ENCODE measurements around the gene PPIL4. TPM values are rescaled to one million over a fixed set of nuclear protein-coding genes. Genes with fewer than 3 reads are reported as not detected.

PPIL4 gene
- total and polyA plus RNA-seq, 2 of the 13 experiments (the other 11 are each of a cell fraction or from before 2014, with no cell fraction given), result 5.5 to 46.0 TPM

GRCh38 chr6:149566410-149567193 is 20.8 kb upstream of the PPIL4 start (continued):
- TF ChIP-seq, protein P1, sequence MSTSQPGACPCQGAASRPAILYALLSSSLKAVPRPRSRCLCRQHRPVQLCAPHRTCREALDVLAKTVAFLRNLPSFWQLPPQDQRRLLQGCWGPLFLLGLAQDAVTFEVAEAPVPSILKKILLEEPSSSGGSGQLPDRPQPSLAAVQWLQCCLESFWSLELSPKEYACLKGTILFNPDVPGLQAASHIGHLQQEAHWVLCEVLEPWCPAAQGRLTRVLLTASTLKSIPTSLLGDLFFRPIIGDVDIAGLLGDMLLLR (CRISPR knock-in tag; IDR thresholded peaks at IDR 0.05), result 0 out of 2 replicates have a peak, but pooled peaks have one; percentile 26
- no peak; the same call in 1 of the 2 replicates for TF ChIP-seq DR1 (CRISPR knock-in tag; IDR thresholded peaks at IDR 0.05)
- peak; percentile 50 for TF ChIP-seq ZNF333 (CRISPR knock-in tag; IDR thresholded peaks at IDR 0.05; ENCODE audit: borderline replicate concordance)
- no peak for TF ChIP-seq ZNF552 (CRISPR knock-in tag; IDR thresholded peaks at IDR 0.05; ENCODE audit: borderline replicate concordance)
- TF ChIP-seq NONO (IDR thresholded peaks at IDR 0.05), result no peak
- no peak; the same call in 1 of the 2 replicates for TF ChIP-seq NONO (CRISPR knock-in tag; conservative IDR thresholded peaks at IDR 0.05)
- TF ChIP-seq FOXK1 (CRISPR knock-in tag; IDR thresholded peaks at IDR 0.05; ENCODE audit: borderline replicate concordance, low read depth), result no peak
- TF ChIP-seq, protein P2, sequence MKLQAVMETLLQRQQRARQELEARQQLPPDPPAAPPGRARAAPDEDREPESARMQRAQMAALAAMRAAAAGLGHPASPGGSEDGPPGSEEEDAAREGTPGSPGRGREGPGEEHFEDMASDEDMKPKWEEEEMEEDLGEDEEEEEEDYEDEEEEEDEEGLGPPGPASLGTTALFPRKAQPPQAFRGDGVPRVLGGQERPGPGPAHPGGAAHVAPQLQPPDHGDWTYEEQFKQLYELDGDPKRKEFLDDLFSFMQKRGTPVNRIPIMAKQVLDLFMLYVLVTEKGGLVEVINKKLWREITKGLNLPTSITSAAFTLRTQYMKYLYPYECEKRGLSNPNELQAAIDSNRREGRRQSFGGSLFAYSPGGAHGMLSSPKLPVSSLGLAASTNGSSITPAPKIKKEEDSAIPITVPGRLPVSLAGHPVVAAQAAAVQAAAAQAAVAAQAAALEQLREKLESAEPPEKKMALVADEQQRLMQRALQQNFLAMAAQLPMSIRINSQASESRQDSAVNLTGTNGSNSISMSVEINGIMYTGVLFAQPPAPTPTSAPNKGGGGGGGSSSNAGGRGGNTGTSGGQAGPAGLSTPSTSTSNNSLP (IDR thresholded peaks at IDR 0.05; ENCODE audit: low read depth, low read length), result no peak
- no peak for TF ChIP-seq ZNF362 (CRISPR knock-in tag; IDR thresholded peaks at IDR 0.05; ENCODE audit: borderline replicate concordance)
- TF ChIP-seq SUZ12 (IDR thresholded peaks at IDR 0.05; ENCODE audit: low read depth, low read length), result no peak
- TF ChIP-seq, protein P3, sequence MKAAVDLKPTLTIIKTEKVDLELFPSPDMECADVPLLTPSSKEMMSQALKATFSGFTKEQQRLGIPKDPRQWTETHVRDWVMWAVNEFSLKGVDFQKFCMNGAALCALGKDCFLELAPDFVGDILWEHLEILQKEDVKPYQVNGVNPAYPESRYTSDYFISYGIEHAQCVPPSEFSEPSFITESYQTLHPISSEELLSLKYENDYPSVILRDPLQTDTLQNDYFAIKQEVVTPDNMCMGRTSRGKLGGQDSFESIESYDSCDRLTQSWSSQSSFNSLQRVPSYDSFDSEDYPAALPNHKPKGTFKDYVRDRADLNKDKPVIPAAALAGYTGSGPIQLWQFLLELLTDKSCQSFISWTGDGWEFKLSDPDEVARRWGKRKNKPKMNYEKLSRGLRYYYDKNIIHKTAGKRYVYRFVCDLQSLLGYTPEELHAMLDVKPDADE (CRISPR knock-in tag; IDR thresholded peaks at IDR 0.05), result no peak
- 0 out of 2 replicates have a peak, but pooled peaks have one; percentile 48 for TF ChIP-seq ZNF101 (CRISPR knock-in tag; IDR thresholded peaks at IDR 0.05; ENCODE audit: borderline replicate concordance, low read depth)
- TF ChIP-seq NCOR1 (IDR thresholded peaks at IDR 0.05; ENCODE audit: borderline replicate concordance, low read length), result no peak
- TF ChIP-seq EP300 (IDR thresholded peaks at IDR 0.05; ENCODE audit: low read depth in 2 of 2, low read length in 2 of 2), result no peak
- TF ChIP-seq EP300 (CRISPR knock-in tag; IDR thresholded peaks at IDR 0.05; ENCODE audit: borderline replicate concordance), result no peak
- TF ChIP-seq, protein P4, sequence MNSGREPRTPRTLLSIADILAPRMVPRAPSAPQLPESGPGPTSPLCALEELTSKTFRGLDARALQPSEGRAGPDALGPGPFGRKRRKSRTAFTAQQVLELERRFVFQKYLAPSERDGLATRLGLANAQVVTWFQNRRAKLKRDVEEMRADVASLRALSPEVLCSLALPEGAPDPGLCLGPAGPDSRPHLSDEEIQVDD (CRISPR knock-in tag; IDR thresholded peaks at IDR 0.05; ENCODE audit: borderline replicate concordance), result peak; percentile 76; the same call in 1 of the 2 replicates
- no peak for TF ChIP-seq SATB2 (CRISPR knock-in tag; IDR thresholded peaks at IDR 0.05)
- peak; percentile 17; the same call in 1 of the 2 replicates for TF ChIP-seq HOXD1 (CRISPR knock-in tag; IDR thresholded peaks at IDR 0.05)
- 0 out of 2 replicates have a peak, but pooled peaks have one; percentile 47 for TF ChIP-seq ETV5 (CRISPR knock-in tag; IDR thresholded peaks at IDR 0.05; ENCODE audit: borderline replicate concordance)
- no peak for TF ChIP-seq PBX2 (CRISPR knock-in tag; IDR thresholded peaks at IDR 0.05)
- TF ChIP-seq CHD4 (IDR thresholded peaks at IDR 0.05; ENCODE audit: borderline replicate concordance, low read length), result no peak
- TF ChIP-seq ZNF772 (CRISPR knock-in tag; IDR thresholded peaks at IDR 0.05), result peak; percentile 48
- no peak for TF ChIP-seq GABPA (IDR thresholded peaks at IDR 0.05; ENCODE audit: low read depth, low read length)
- TF ChIP-seq GABPA (CRISPR knock-in tag; IDR thresholded peaks at IDR 0.05; ENCODE audit: low read depth), result no peak
